NCI-H82 treated with DMSO at 0.1 percent for 48 hours (cell line): ENCODE results near the gene TTLL9.

ENCODE experiments used
- DNase-seq: peaks from one replicate; lab custom pipeline; 2025; ENCODE audit not compliant: unreplicated experiment; lab: John Stamatoyannopoulos, UW

Gene TTLL9

GRCh38 chr20:31877684-31878083 lies 7.2 kb downstream of the TTLL9 start:
- DNase-seq: no peak

- peak; percentile 86 for DNase-seq
Measured at GRCh38 chr20:31879143-31879987, 8.9 kb downstream of the TTLL9 start.

- DNase-seq: no peak
Measured at GRCh38 chr20:31881945-31882344, 11.5 kb downstream of the TTLL9 start.

- no peak for DNase-seq
Measured at GRCh38 chr20:31883829-31884228, 13.4 kb downstream of the TTLL9 start.

GRCh38 chr20:31890646-31891045 lies 20.2 kb downstream of the TTLL9 start:
- no peak for DNase-seq

GRCh38 chr20:31894980-31895675 lies 24.7 kb downstream of the TTLL9 start:
- DNase-seq: no peak

- DNase-seq: no peak
Measured at GRCh38 chr20:31896049-31896448, 25.6 kb downstream of the TTLL9 start.

GRCh38 chr20:31897541-31897940 lies 27.1 kb downstream of the TTLL9 start:
- DNase-seq: no peak

GRCh38 chr20:31901615-31902014 lies 31.2 kb downstream of the TTLL9 start:
- no peak for DNase-seq

GRCh38 chr20:31903627-31904386 lies 33.4 kb downstream of the TTLL9 start:
- no peak for DNase-seq

- no peak for DNase-seq
Measured at GRCh38 chr20:31906001-31906400, 35.6 kb downstream of the TTLL9 start.

- DNase-seq: no peak
Measured at GRCh38 chr20:31907046-31907445, 36.6 kb downstream of the TTLL9 start.

- DNase-seq: no peak
Measured at GRCh38 chr20:31908016-31908415, 37.6 kb downstream of the TTLL9 start.

- DNase-seq: no peak
Measured at GRCh38 chr20:31908424-31908823, 38.0 kb downstream of the TTLL9 start.

GRCh38 chr20:31909253-31910070 lies 39.0 kb downstream of the TTLL9 start:
- DNase-seq: no peak

- DNase-seq: no peak
Measured at GRCh38 chr20:31910071-31910803, 39.8 kb downstream of the TTLL9 start.

GRCh38 chr20:31913431-31914157 lies 43.2 kb downstream of the TTLL9 start:
- no peak for DNase-seq

- DNase-seq: no peak
Measured at GRCh38 chr20:31914170-31914569, 43.7 kb downstream of the TTLL9 start.

- no peak for DNase-seq
Measured at GRCh38 chr20:31915491-31916280, 45.3 kb downstream of the TTLL9 start.
